Activated effector memory CD4-positive, alpha-beta T cell treated with Interleukin-2 at 50 U/mL for 16 hours (primary cell): ENCODE data around the gene SAV1.
"Not testable (repeated sequence)": the region's sequence is repeated elsewhere in the genome, so short reads cannot be mapped to it uniquely, and the experiment has no call there.

Experiments
- DNase-seq: peaks from one replicate; pipeline ENCODE4 v3.0.0-alpha.2; 2020

The SAV1 gene

DNA sequence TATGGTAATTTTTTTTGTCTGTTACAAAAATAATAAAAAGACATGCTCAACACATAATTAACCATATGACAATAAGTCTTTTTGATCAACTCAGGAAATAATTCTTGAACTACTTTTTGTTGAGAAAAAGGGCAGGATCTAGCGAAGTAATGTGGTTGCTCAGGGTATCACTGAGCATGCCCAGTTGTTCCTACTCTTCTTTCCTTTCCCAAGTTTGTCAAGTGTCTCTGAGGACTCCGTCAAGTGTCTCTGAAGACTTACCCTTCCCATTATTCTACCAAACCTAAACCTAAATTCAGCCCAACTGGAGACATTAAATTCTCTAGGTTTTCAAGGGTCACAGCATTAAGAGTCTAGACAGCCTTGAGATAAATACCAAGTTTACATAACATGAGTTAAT lies 3.5 kb downstream of the SAV1 start:
- DNase-seq, result not testable (repeated sequence)

- DNase-seq, result no peak
Observed at GRCh38 chr14:50659327-50659974, 8.7 kb downstream of the SAV1 start.

GRCh38 chr14:50658203-50658602 lies 9.9 kb downstream of the SAV1 start:
- no peak for DNase-seq

GRCh38 chr14:50657753-50658152 lies 10.4 kb downstream of the SAV1 start:
- no peak for DNase-seq

DNA sequence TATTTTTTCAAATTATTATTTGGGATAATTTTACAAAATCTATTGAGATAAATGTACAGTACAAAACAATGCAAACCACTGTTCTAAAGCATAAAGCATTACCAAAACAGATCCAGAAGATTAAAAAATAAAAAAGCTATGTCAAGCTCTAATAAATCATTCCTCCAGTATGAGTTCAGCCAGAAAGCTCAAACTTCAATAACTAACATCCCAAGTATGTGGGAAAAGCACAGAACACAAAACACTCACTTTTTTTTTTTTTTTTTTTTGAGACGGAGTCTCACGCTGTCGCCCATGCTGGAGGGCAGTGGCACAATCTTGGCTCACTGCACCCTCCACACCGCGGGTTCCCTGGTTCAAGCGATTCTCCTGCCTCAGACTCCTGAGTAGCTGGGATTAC lies 11.3 kb downstream of the SAV1 start:
- DNase-seq, result no peak

- DNase-seq, result no peak
Observed at GRCh38 chr14:50649691-50650090, 18.4 kb downstream of the SAV1 start.

DNA sequence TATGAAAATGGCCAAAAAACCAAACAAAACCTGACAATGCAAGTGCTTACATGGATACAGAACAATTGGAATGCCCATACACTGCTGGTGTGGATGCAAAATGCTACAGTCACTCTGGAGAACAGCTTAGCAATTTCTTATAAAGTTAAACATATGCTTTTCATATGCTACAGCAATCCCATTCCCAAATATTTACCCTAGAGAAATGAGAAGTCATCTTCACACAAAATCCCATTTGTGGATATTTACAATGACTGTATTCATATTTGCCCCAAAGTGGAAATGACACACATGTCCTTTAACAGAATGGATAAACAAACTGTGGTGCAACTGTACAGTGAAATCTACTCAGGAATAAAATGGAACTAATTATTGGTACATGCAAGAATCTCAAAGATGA lies 20.4 kb downstream of the SAV1 start:
- no peak for DNase-seq

DNA sequence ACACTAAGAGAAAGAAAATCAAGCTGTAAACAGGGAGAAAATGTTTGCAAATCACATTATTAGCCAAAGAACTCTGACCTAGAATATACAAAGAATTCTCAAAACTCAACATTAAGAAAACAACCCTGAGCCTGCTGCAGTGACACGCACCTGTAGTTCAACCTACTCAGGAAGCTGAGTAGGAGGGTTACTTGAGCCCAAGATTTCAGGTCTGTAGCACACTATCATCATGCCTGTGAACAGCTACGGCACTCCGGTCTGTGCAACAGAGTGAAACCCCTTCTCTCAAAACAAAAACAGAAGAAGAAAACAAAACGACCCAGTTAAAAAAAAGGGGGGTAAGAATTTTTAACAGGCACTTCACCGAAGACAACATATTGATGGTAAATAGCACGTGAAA lies 20.8 kb downstream of the SAV1 start:
- no peak for DNase-seq

GRCh38 chr14:50635141-50635540 lies 33.0 kb downstream of the SAV1 start:
- DNase-seq, result no peak

GRCh38 chr14:50633954-50634353 lies 34.2 kb downstream of the SAV1 start:
- no peak for DNase-seq

DNA sequence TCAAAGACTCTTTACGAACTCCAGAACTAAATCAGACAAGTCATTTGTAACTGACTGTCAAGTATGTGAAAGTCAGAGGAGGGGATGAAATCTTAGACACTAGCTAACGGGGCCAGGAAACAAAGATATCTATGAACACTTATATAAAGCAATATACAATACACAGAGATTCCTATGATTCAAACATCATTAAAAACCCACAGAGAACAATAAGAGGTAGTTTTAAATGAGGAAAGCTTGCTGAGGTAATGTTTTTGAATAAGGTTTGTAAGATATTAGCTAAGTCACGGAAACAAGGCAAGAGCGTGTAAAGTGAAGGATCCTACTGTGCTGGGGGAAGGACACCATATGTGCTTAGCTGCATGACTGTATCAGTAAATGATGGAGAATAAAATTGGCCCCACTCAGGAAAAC lies 36.7 kb downstream of the SAV1 start:
- DNase-seq, result no peak

DNA sequence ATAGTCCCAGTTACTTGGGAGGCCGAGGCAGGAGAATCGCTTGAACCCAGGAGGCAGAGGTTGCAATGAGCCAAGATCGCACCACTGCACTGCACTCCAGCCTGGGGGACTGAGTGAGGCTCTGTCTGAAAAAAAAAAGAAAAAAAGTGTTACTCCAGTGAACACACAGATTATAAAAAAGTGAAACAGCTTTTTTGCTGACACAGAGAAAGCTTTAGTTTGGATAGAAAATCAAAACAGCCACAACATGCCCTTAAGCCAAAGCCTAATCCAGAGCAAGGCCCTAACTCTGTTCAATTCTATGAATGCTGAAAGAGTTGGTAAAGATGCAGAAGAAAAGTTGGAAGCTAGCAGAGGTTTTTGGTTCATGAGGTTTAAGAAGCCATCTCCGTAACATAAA lies 43.2 kb downstream of the SAV1 start:
- not testable (repeated sequence) for DNase-seq

DNA sequence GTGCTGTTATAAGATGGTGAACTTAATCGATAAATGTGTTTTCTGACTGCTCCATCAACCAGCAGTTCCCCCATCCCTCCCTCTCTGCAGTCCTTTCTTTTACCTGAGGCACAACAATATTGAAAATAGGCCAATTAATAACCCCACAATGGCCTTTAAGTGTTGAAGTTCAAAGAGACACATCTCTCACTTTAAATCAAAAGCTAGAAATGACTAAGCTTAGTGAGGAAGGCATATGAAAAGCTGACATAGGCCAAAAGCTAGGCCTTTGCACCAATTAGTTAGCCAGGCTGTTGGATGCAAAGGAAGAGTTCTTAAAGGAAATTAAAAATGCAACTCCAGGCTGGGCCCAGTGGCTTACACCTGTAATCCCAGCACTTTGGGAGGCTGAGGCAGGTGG lies 43.7 kb downstream of the SAV1 start:
- DNase-seq, result no peak

- DNase-seq, result no peak
Observed at GRCh38 chr14:50622978-50623377, 45.1 kb downstream of the SAV1 start.

GRCh38 chr14:50620341-50620740 lies 47.8 kb downstream of the SAV1 start:
- DNase-seq, result no peak

DNA sequence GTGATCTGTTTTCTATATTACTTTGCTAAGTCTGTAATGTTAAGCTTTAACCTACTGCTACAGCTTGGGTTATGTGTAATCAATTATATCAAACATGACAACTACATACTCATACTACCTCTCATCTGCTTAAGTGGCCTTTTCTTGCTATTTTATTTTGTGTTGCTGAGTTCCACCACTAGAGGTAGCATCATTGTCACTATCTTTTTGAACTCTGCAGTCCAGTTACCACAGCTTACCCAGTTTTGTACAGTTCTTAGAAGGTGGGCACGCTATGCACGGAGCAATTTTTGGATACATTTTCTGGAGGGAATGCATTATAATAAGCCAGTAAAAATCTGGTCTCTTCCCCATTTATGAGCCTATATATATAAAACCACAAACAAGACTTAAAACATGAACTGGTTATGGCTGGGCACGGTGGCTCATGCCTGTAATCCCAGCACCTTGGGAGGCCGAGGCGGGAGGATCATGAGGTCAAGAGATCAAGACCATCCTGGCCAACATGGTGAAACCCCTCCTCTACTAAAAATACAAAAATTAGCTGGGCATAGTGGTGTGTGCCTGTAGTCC lies 48.5 kb downstream of the SAV1 start:
- DNase-seq, result no peak

GRCh38 chr14:50616275-50616674 lies 51.8 kb downstream of the SAV1 start:
- DNase-seq, result no peak

DNA sequence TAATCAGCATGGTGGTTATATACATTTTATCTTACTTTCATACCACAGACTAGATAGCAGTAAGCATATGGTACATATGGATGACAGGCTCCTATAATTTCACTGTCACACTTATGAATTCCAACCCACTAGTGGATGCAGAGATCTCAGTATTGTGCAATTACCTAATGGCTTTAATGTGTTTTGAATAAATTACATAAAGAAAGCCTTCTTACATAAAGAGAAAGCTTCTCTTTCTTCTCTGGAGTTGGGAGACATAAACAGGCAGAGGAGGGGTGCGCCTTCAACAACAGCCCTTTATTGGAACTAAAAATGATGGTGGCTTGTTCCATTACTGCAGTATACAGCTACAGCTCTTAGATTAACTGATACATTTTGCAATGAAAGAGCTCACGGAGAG lies 52.6 kb downstream of the SAV1 start:
- no peak for DNase-seq

- DNase-seq, result no peak
Observed at GRCh38 chr14:50615056-50615455, 53.0 kb downstream of the SAV1 start.

DNA sequence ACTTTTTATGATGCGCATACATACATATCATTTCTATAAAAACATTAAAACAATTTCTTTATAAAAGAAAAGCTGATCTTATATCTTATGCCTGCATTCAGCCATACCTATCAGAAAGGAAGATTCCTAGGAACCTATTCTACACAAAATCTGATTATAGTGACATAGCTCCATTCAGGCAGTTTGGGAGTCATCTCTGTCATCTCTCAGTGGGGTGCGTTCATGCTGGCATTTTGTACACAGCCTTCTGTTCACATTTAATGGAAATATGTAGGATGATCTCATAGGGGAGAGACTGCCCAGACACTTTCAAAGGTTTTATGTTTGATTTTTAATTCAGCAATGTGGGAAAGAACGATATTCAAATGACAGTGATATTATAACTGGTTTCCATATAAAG lies 55.3 kb downstream of the SAV1 start:
- no peak for DNase-seq

DNA sequence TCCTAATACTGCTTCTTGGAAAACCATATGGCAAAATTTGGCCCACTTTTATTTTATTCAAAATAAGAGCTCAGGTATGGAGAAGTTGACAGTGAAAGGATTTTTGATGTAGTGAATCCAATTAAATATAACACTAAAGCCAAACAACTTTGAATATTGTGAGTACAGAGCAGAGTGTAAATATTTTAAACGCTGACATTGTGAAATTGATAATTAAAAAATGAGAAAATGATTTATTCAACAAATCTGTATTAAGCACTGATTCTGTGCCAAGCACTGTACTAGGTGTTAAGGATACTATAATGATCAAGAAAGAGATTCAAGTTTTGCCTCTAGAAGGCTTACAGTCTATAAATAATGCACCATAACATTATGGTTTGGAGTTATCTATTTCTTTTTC lies 57.6 kb downstream of the SAV1 start:
- no peak for DNase-seq

GRCh38 chr14:50608302-50608851 lies 59.7 kb downstream of the SAV1 start:
- no peak for DNase-seq

- DNase-seq, result no peak
Observed at GRCh38 chr14:50607761-50608160, 60.3 kb downstream of the SAV1 start.

DNA sequence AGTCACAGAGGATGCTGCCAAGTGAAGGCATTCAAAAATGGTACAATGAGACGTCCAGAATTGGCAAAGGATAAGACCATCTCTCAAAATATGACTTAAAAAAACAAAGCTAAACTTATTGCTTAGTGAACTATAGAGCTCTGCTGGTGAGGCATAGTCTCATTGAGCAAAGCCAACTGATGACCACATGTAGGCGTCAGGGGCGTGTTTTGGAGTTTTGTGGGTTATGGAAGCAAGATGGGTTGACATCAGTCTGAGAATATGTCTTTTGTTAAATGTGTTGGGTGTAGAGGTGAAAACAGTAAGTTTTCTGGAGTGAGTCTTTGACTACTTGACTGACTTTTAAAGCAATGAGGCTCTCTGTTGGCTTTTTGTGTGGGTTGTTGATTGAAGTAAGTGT lies 60.9 kb downstream of the SAV1 start:
- DNase-seq, result no peak

DNA sequence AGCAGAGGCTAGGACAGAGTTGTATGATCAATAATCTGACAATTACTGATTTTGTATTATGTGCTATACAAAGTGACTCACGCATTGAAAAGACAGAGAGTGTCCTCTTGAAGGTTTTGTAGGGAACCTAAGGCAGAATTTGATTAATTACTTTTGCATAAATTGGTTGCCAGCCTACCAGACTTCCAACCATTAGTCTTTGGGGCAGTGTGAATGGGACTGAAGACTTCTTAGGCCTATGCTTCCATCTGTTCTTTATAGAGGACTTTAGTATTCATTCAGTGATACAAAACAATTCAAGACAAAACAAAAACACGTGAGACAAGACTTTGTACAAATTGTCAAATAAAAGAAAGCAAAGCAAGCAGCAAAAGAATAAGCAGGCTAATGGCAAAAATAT lies 61.6 kb downstream of the SAV1 start:
- DNase-seq, result no peak
